ENCODE measurements around the gene KRTAP5-5. TPM values are rescaled to one million over a fixed set of nuclear protein-coding genes. Genes with fewer than 3 reads are reported as not detected.

The KRTAP5-5 gene
- total and polyA plus RNA-seq, 10 of the 15 experiments (the other 5 are each of a cell fraction or from before 2014, with no cell fraction given), result not detected

DNA sequence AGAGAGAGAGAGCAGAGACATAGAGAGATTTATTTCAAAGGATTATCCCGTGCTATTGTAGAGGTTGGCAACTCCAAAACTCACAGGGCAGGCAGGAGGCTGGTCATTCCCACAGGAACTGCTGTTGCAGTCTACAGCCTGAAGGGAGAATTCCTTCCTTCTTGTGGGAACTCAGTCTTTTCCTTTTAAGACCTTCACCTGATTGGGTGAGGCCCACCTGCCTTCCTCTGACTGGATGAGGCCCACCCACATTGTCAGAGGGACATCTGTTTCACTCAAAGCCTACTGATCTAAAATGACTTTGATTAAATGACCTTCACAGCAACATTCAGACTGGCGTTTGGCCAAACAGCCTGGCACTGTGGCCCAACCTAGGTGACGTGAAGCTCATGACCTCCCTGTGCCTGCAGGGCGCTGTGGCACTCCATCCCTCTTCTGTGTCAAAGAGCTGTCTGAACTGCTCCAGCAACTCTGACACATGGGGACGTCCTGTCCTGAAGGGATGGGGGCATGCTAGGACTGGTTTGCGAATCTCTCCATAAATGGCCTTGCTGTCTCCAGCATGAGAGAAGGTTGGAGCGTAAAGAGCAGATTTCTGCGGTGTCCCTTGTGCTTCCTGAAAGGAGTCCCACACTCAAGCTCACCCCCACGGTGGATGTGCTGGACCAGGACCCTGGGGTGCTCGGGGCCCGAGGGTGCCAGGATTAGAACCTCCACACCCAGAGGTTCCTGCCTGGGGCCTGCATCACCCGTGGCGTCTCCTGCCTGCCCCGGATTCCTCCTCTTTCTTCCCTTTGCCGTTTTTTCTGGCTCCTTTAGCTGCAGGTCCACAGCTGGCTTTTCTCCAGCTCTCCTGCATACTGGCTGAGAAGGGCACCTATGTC, 20.7 kb downstream of the KRTAP5-5 start (continued):
- TF ChIP-seq TCF12 (IDR thresholded peaks at IDR 0.05; ENCODE audit: low read depth, low read length) (no peak), NFYB (IDR thresholded peaks at IDR 0.05; ENCODE audit: insufficient read depth, low read depth, low read length) (no peak), CEBPB (IDR thresholded peaks at IDR 0.05; ENCODE audit: borderline replicate concordance in 1 of 2, low read depth in 2 of 2, low read length in 2 of 2) (no peak)
- TF ChIP-seq, protein P1, sequence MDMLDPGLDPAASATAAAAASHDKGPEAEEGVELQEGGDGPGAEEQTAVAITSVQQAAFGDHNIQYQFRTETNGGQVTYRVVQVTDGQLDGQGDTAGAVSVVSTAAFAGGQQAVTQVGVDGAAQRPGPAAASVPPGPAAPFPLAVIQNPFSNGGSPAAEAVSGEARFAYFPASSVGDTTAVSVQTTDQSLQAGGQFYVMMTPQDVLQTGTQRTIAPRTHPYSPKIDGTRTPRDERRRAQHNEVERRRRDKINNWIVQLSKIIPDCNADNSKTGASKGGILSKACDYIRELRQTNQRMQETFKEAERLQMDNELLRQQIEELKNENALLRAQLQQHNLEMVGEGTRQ (IDR thresholded peaks at IDR 0.05; ENCODE audit: borderline replicate concordance, low read depth, low read length), result no peak

DNA sequence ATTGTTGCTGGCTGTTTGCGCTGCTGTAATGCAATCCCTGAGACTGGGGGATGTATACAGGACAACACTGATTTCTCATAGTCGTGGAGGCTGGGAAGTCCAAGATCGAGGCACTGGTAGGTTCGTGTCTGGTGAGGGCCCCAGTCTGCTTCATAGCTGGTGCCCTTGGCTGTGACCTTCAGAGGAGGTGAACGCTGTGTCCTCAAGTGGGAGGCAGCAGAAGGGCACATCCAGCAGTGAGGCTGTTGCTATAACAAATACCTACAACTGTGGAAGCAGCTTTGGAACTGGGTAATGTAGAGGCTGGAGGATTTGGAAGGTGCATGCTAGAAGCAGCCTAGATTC, 21.3 kb downstream of the KRTAP5-5 start:
- intact Hi-C loops (cut with micrococcal nuclease; ENCODE audit: unreplicated experiment) (loop anchor here (5.0 kb wide), 2 partner anchors 41 to 181 kb away; partner anchors contain the start of gene SYT8), in situ Hi-C loops (cut with MboI) (no loop called here)
- Histone ChIP-seq H2AFZ (ENCODE audit: control insufficient read depth, low read depth, low read length) (no peak overlapping the region), H3K4me3 (no peak overlapping the region), H4K20me1 (ENCODE audit: control insufficient read depth, insufficient read depth) (no peaks in the 10 kb centered on the region), H3K27ac (ENCODE audit: control insufficient read depth, insufficient read depth) (no peak overlapping the region), H3K4me2 (ENCODE audit: control insufficient read depth, insufficient read depth) (no peak overlapping the region), H3K4me1 (ENCODE audit: control insufficient read depth, insufficient read depth, low read length) (no peaks in the 10 kb centered on the region), H3K79me2 (ENCODE audit: control insufficient read depth, insufficient read depth, low read length) (no peaks in the 10 kb centered on the region), H3K9me3 (replicated peaks; ENCODE audit: control insufficient read depth, insufficient read depth, low read length) (no peaks in the 10 kb centered on the region), H3K9ac (ENCODE audit: control insufficient read depth, insufficient read depth, low read length) (no peak overlapping the region), H3K36me3 (ENCODE audit: control insufficient read depth in 2 of 2, insufficient read depth in 2 of 2, low read length in 1 of 2) (no peaks in the 10 kb centered on the region), H3K27me3 (replicated peaks in 1 of 2; ENCODE audit: control insufficient read depth in 2 of 2, insufficient read depth in 2 of 2, low read length in 1 of 2) (peaks cover 0 to 3% of the 10 kb centered on the region in 2 experiments; a peak in 1 of 4 replicates)
- ChIA-PET RAD21 (ENCODE audit: unreplicated experiment) (interaction anchor here (2.1 kb wide), 1 partner anchor 182 kb away, joined by 8 read pairs; no protein-coding TSS in a partner anchor), SMC1A (ENCODE audit: uncharacterized antibody, unreplicated experiment) (no interaction called here), POLR2A (no interaction called here), CTCF (interaction anchor here (1.2 to 1.7 kb wide), 2 partner anchors 43 to 501 kb away, joined by 4 to 10 read pairs; no protein-coding TSS in a partner anchor)
- 23% methylated on average over 5 of the region's 5 CpGs for WGBS (ENCODE audit: insufficient coverage, insufficient replicate concordance, low lambda C conversion rate, missing lambda C conversion rate)
- FAIRE-seq (no peak), DNase-seq (ENCODE audit: low read depth, low spot score) (no peak), ATAC-seq (no peak)
- TF ChIP-seq RBBP5 (conservative IDR thresholded peaks at IDR 0.05) (no peak), TARDBP (IDR thresholded peaks at IDR 0.05; ENCODE audit: borderline replicate concordance) (no peak), ASH2L (IDR thresholded peaks at IDR 0.05; ENCODE audit: borderline replicate concordance, low read depth) (no peak)
- TF ChIP-seq, protein P2, sequence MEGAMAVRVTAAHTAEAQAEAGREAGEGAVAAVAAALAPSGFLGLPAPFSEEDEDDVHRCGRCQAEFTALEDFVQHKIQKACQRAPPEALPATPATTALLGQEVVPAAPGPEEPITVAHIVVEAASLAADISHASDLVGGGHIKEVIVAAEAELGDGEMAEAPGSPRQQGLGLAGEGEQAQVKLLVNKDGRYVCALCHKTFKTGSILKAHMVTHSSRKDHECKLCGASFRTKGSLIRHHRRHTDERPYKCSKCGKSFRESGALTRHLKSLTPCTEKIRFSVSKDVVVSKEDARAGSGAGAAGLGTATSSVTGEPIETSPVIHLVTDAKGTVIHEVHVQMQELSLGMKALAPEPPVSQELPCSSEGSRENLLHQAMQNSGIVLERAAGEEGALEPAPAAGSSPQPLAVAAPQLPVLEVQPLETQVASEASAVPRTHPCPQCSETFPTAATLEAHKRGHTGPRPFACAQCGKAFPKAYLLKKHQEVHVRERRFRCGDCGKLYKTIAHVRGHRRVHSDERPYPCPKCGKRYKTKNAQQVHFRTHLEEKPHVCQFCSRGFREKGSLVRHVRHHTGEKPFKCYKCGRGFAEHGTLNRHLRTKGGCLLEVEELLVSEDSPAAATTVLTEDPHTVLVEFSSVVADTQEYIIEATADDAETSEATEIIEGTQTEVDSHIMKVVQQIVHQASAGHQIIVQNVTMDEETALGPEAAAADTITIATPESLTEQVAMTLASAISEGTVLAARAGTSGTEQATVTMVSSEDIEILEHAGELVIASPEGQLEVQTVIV (IDR thresholded peaks at IDR 0.05; ENCODE audit: borderline replicate concordance, partially characterized antibody), result no peak
- TF ChIP-seq, protein P3, sequence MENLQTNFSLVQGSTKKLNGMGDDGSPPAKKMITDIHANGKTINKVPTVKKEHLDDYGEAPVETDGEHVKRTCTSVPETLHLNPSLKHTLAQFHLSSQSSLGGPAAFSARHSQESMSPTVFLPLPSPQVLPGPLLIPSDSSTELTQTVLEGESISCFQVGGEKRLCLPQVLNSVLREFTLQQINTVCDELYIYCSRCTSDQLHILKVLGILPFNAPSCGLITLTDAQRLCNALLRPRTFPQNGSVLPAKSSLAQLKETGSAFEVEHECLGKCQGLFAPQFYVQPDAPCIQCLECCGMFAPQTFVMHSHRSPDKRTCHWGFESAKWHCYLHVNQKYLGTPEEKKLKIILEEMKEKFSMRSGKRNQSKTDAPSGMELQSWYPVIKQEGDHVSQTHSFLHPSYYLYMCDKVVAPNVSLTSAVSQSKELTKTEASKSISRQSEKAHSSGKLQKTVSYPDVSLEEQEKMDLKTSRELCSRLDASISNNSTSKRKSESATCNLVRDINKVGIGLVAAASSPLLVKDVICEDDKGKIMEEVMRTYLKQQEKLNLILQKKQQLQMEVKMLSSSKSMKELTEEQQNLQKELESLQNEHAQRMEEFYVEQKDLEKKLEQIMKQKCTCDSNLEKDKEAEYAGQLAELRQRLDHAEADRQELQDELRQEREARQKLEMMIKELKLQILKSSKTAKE (IDR thresholded peaks at IDR 0.05; ENCODE audit: low read depth, poor library complexity, severe bottlenecking), result no peak
- no TSS peak for BruUV-seq (replicated peaks)
